SK-N-SH (cell line): ENCODE measurements around the gene PACSIN2. TPM values are rescaled to one million over a fixed set of nuclear protein-coding genes. Genes with fewer than 3 reads are reported as not detected.

Source experiments
- CTCF ChIA-PET: fragments of 300-600, 350-600 bp; formaldehyde crosslinking; extraction: SDS; loops from one replicate; lab custom pipeline; 2021; lab: Yijun Ruan, JAX
- POLR2A ChIA-PET: fragments of 350-600 bp; sonication (Branson Sonifier 250); formaldehyde crosslinking; extraction: SDS; loops from one replicate; lab custom pipeline; 2020; ENCODE audit warnings: antibody characterized with exemption, inconsistent platforms; lab: Yijun Ruan, JAX
- DNase-seq: peaks from one replicate; pipeline ENCODE4 v3.0.0; 2012
- H2AFZ ChIP-seq: fragments of 200-600 bp; sonication (generic); 2 replicates; pipeline ENCODE4 v1.8.1; 2016; ENCODE audit warnings: antibody characterized with exemption, mild to moderate bottlenecking, low read depth
- H3F3A ChIP-seq: fragments of 200-600 bp; sonication (generic); replicated peaks from 2 replicates; pipeline ENCODE3; 2016; ENCODE audit warnings: antibody characterized with exemption, mild to moderate bottlenecking; ENCODE audit not compliant: insufficient read depth
- H3K27ac ChIP-seq, 2 experiments: fragments of 200-500 bp in 1 of 2; fragments of 200-600 bp in 1 of 2; sonication (Bioruptor generic) in 1 of 2; sonication (generic), shearing (Covaris generic) in 1 of 2; 2 replicates each; pipeline versions ENCODE4 v1.5.1 to v1.6.1; 2014 to 2016; ENCODE audit warnings: low read depth in 2 of 2, inconsistent platforms in 1 of 2, low read length in 1 of 2, mild to moderate bottlenecking in 1 of 2, mixed read lengths in 1 of 2
- H3K27me3 ChIP-seq: fragments of 200-600 bp; sonication (generic), shearing (Covaris generic); 2 replicates; pipeline ENCODE4 v1.6.1; 2016; ENCODE audit warnings: mixed run types; ENCODE audit not compliant: insufficient read depth
- H3K36me3 ChIP-seq, 2 experiments: fragments of 200-500 bp in 1 of 2; fragments of 200-600 bp in 1 of 2; sonication (Bioruptor generic) in 1 of 2; sonication (generic) in 1 of 2; replicated peaks in 1 of 2; 2 replicates each; pipeline versions ENCODE3 to v1.5.1; 2014 to 2016; ENCODE audit warnings: low read length in 1 of 2, mild to moderate bottlenecking in 1 of 2; ENCODE audit not compliant: insufficient read depth in 2 of 2, control insufficient read depth in 1 of 2
- H3K4me1 ChIP-seq, 2 experiments: fragments of 200-500 bp in 1 of 2; fragments of 200-600 bp in 1 of 2; sonication (Bioruptor generic) in 1 of 2; sonication (generic), shearing (Covaris generic) in 1 of 2; 2 replicates each; pipeline versions ENCODE4 v1.5.1 to v1.6.1; 2014 to 2016; ENCODE audit warnings: low read depth in 1 of 2, low read length in 1 of 2, mixed run types in 1 of 2; ENCODE audit not compliant: insufficient read depth in 2 of 2, control insufficient read depth in 1 of 2
- H3K4me2 ChIP-seq: fragments of 200-600 bp; sonication (generic), shearing (Covaris generic); 2 replicates; pipeline ENCODE4 v1.6.1; 2017; ENCODE audit warnings: mixed run types
- H3K4me3 ChIP-seq, 2 experiments: fragments of 200-500 bp in 1 of 2; fragments of 200-600 bp in 1 of 2; sonication (Bioruptor generic) in 1 of 2; sonication (generic), shearing (Covaris generic) in 1 of 2; 2 replicates each; pipeline versions ENCODE4 v1.5.1 to v1.8.1; 2014 to 2016; ENCODE audit warnings: low read depth in 2 of 2, inconsistent platforms in 1 of 2, low read length in 1 of 2, mild to moderate bottlenecking in 1 of 2, mixed read lengths in 1 of 2, moderate library complexity in 1 of 2
- H3K79me2 ChIP-seq: fragments of 200-600 bp; sonication (generic); 2 replicates; pipeline ENCODE4 v1.8.1; 2017; ENCODE audit warnings: mild to moderate bottlenecking; ENCODE audit not compliant: insufficient read depth
- H3K9ac ChIP-seq: fragments of 200-600 bp; sonication (generic); 2 replicates; pipeline ENCODE4 v1.6.1; 2017; ENCODE audit warnings: mixed run types
- H3K9me2 ChIP-seq: fragments of 200-600 bp; sonication (generic); 2 replicates; pipeline ENCODE4 v1.6.1; 2017; ENCODE audit warnings: mixed run types
- H3K9me3 ChIP-seq: fragments of 200-600 bp; sonication (generic); 2 replicates; pipeline ENCODE4 v1.6.1; 2017; ENCODE audit warnings: mixed run types, mild to moderate bottlenecking, moderate library complexity
- H4K20me1 ChIP-seq: fragments of 200-600 bp; sonication (generic); 2 replicates; pipeline ENCODE4 v1.6.1; 2017; ENCODE audit warnings: mild to moderate bottlenecking, mixed run types; ENCODE audit not compliant: insufficient read depth
- CHD2 ChIP-seq: fragments of 150-350 bp; IDR thresholded peaks from 2 replicates; pipeline ENCODE4 v1.6.1; 2018; ENCODE audit warnings: low read length; ENCODE audit not compliant: partially characterized antibody
- ELF1 ChIP-seq: IDR thresholded peaks from 2 replicates; pipeline ENCODE4 v1.4.0; 2012
- EP300 ChIP-seq, 2 experiments: IDR thresholded peaks; 2 replicates each; pipeline versions ENCODE4 v1.4.0 to v1.6.1; 2012; ENCODE audit warnings: borderline replicate concordance in 1 of 2, low read depth in 1 of 2, low read length in 1 of 2
- FOXJ3 ChIP-seq: sonication (generic); formaldehyde crosslinking; IDR thresholded peaks from 2 replicates; pipeline ENCODE4 v1.5.1; 2020; ENCODE audit warnings: mild to moderate bottlenecking, missing genetic modification reagents
- MXI1 ChIP-seq: IDR thresholded peaks from 2 replicates; pipeline ENCODE4 v1.6.1; 2012; ENCODE audit warnings: mild to moderate bottlenecking, low read depth, low read length, improper control_type of control experiment
- PBX3 ChIP-seq: IDR thresholded peaks from 2 replicates; pipeline ENCODE4; 2012
- RCOR1 ChIP-seq: fragments of 150-350 bp; IDR thresholded peaks from 2 replicates; pipeline ENCODE4 v1.6.1; 2017; ENCODE audit warnings: antibody characterized with exemption, low read length
- REST ChIP-seq: IDR thresholded peaks from 2 replicates; pipeline ENCODE4 v1.6.1; 2012; ENCODE audit warnings: mild to moderate bottlenecking, low read depth, low read length, moderate library complexity
- RFX5 ChIP-seq: IDR thresholded peaks from 2 replicates; pipeline ENCODE4 v1.6.1; 2012; ENCODE audit warnings: mild to moderate bottlenecking, improper control_type of control experiment, low read length
- RXRA ChIP-seq: IDR thresholded peaks from 2 replicates; pipeline ENCODE4 v1.4.0; 2012; ENCODE audit warnings: low read depth, mild to moderate bottlenecking, borderline replicate concordance
- SIN3A ChIP-seq: IDR thresholded peaks from 2 replicates; pipeline ENCODE4 v1.6.1; 2012; ENCODE audit warnings: low read depth, mild to moderate bottlenecking, low read length, moderate library complexity, borderline replicate concordance
- TAF1 ChIP-seq: IDR thresholded peaks from 2 replicates; pipeline ENCODE4 v1.6.1; 2012; ENCODE audit warnings: low read depth, mild to moderate bottlenecking, low read length, moderate library complexity, borderline replicate concordance
- TCF12 ChIP-seq: IDR thresholded peaks from 2 replicates; pipeline ENCODE4 v1.4.0; 2012
- TEAD4 ChIP-seq: IDR thresholded peaks from 2 replicates; pipeline ENCODE4 v1.4.0; 2012; ENCODE audit warnings: mild to moderate bottlenecking, borderline replicate concordance; ENCODE audit not compliant: insufficient read depth
- WGBS: methylation state at CpG from one replicate; pipeline ENCODE4 v1.1.6; 2017; ENCODE audit warnings: low lambda C conversion rate; 5-methylcytosine and 5-hydroxymethylcytosine counted together
- polyA plus RNA-seq, 3 experiments: library from polyadenylated mRNA; depleted of rRNA; stranded (reverse); fragments of >200 nt; gene quantifications; 2 replicates each; pipeline ENCODE4 v1.2.3, GENCODE V29; 2012
- TF ChIP-seq, protein P1 (sequence below): fragments of 150-350 bp; IDR thresholded peaks from 2 replicates; pipeline ENCODE4 v1.6.1; 2016; ENCODE audit warnings: mild to moderate bottlenecking, low read depth, low read length
- TF ChIP-seq, protein P2 (sequence below): fragments of 150-350 bp; IDR thresholded peaks from 2 replicates; pipeline ENCODE4 v1.6.1; 2017; ENCODE audit warnings: antibody characterized with exemption, low read length, low read depth, borderline replicate concordance

PACSIN2 gene
- polyA plus RNA-seq, 1 of the 3 experiments (the other 2 are of a cell fraction) = 60.5 TPM

GRCh38 chr22:42887120-42887519 lies 127.8 kb downstream of the PACSIN2 start:
- Histone ChIP-seq H3K9ac (no peak overlapping the region), H3K9me2 (no peaks in the 10 kb centered on the region), H3K4me1 (no peaks in the 10 kb centered on the region), H3K36me3 (peaks cover 0 to 11% of the 10 kb centered on the region in 2 experiments), H3K4me2 (no peak overlapping the region), H3K27ac (no peak overlapping the region), H2AFZ (no peak overlapping the region), H3K9me3 (no peaks in the 10 kb centered on the region), H3K79me2 (no peaks in the 10 kb centered on the region), H3K27me3 (no peaks in the 10 kb centered on the region), H4K20me1 (no peaks in the 10 kb centered on the region), H3K4me3 (no peak overlapping the region), H3F3A (no peaks in the 10 kb centered on the region)
- TF ChIP-seq RXRA (no peak), EP300 (IDR thresholded peaks at IDR 0.05; ENCODE audit: borderline replicate concordance in 1 of 2, low read depth in 1 of 2, low read length in 1 of 2) (no peak), ELF1 (no peak), RFX5 (no peak), CHD2 (no peak), REST (no peak), TCF12 (no peak), PBX3 (no peak), TEAD4 (no peak), SIN3A (no peak), FOXJ3 (CRISPR knock-in tag) (no peak), TAF1 (no peak), RCOR1 (no peak), MXI1 (no peak)
- TF ChIP-seq, protein P1, sequence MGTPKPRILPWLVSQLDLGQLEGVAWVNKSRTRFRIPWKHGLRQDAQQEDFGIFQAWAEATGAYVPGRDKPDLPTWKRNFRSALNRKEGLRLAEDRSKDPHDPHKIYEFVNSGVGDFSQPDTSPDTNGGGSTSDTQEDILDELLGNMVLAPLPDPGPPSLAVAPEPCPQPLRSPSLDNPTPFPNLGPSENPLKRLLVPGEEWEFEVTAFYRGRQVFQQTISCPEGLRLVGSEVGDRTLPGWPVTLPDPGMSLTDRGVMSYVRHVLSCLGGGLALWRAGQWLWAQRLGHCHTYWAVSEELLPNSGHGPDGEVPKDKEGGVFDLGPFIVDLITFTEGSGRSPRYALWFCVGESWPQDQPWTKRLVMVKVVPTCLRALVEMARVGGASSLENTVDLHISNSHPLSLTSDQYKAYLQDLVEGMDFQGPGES = no peak
- TF ChIP-seq, protein P2, sequence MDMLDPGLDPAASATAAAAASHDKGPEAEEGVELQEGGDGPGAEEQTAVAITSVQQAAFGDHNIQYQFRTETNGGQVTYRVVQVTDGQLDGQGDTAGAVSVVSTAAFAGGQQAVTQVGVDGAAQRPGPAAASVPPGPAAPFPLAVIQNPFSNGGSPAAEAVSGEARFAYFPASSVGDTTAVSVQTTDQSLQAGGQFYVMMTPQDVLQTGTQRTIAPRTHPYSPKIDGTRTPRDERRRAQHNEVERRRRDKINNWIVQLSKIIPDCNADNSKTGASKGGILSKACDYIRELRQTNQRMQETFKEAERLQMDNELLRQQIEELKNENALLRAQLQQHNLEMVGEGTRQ = no peak
- no peak for DNase-seq
- ChIA-PET POLR2A (no interaction called here), CTCF (no interaction called here)
- WGBS = 80% methylated on average over 5 of the region's 7 CpGs
